Measurements from ENCODE around the gene PELI1. TPM values are rescaled to one million over a fixed set of nuclear protein-coding genes. Genes with fewer than 3 reads are reported as not detected.

Gene PELI1
- total and polyA plus RNA-seq, 2 donors from 2014 or later, result 4.6 to 36.9 TPM

- DNase-seq (no peak), FAIRE-seq (no peak)
- no peak overlapping the region for H3K4me3 ChIP-seq (ENCODE audit: low read length in 3 of 3)
- H3K27me3 ChIP-seq (ENCODE audit: control insufficient read depth, insufficient read depth, low read length), result no peaks in the 10 kb centered on the region
- H3K27ac ChIP-seq (ENCODE audit: low read depth in 2 of 2, low read length in 2 of 2), result no peak overlapping the region
- no peaks in the 10 kb centered on the region for H3K36me3 ChIP-seq (ENCODE audit: control insufficient read depth in 2 of 3, insufficient read depth in 3 of 3, low read length in 3 of 3)
- H3K9me3 ChIP-seq (ENCODE audit: control insufficient read depth in 2 of 3, insufficient read depth in 1 of 3, low read length in 3 of 3), result no peaks in the 10 kb centered on the region
- peaks cover 2 to 10% (median 2%) of the 10 kb centered on the region in 3 donors for H3K4me1 ChIP-seq (ENCODE audit: control insufficient read depth in 2 of 3, insufficient read depth in 2 of 3, low read depth in 1 of 3, low read length in 3 of 3)
- H3K9ac ChIP-seq (ENCODE audit: low read length in 3 of 3), result no peak overlapping the region
- intact Hi-C loops (cut with DNase I), result no loop called here
- TF ChIP-seq CTCF (IDR thresholded peaks at IDR 0.05; ENCODE audit: borderline replicate concordance, extremely low read depth, insufficient read depth), result no peak
These were observed 20.5 kb downstream of the PELI1 start for GRCh38 chr2:64123740-64124139.

GRCh38 chr2:64122358-64122757, 21.9 kb downstream of the PELI1 start:
- intact Hi-C loops (cut with DNase I), result no loop called here
- peak; percentile 47 for FAIRE-seq

GRCh38 chr2:64120928-64121327, 23.3 kb downstream of the PELI1 start:
- Histone ChIP-seq H3K9ac (ENCODE audit: low read length in 3 of 3) (no peak overlapping the region), H3K9me3 (ENCODE audit: control insufficient read depth in 2 of 3, insufficient read depth in 1 of 3, low read length in 3 of 3) (no peaks in the 10 kb centered on the region), H3K27me3 (ENCODE audit: control insufficient read depth, insufficient read depth, low read length) (no peaks in the 10 kb centered on the region), H3K4me1 (ENCODE audit: control insufficient read depth in 2 of 3, insufficient read depth in 2 of 3, low read depth in 1 of 3, low read length in 3 of 3) (peaks cover 2 to 7% (median 4%) of the 10 kb centered on the region in 3 donors), H3K27ac (ENCODE audit: low read depth in 2 of 2, low read length in 2 of 2) (no peak overlapping the region), H3K4me3 (ENCODE audit: low read length in 3 of 3) (no peak overlapping the region), H3K36me3 (ENCODE audit: control insufficient read depth in 2 of 3, insufficient read depth in 3 of 3, low read length in 3 of 3) (no peaks in the 10 kb centered on the region)
- intact Hi-C loops (cut with DNase I), result no loop called here
- FAIRE-seq, result no peak
- TF ChIP-seq CTCF (IDR thresholded peaks at IDR 0.05; ENCODE audit: borderline replicate concordance, extremely low read depth, insufficient read depth), result no peak
- DNase-seq, result no peak

More at GRCh38 chr2:64122358-64122757, 21.9 kb downstream of the PELI1 start:
- Histone ChIP-seq H3K27me3 (ENCODE audit: control insufficient read depth, insufficient read depth, low read length) (no peaks in the 10 kb centered on the region), H3K4me3 (ENCODE audit: low read length in 3 of 3) (peak overlapping the region in 1 of 3 donors; percentile 41), H3K9ac (ENCODE audit: low read length in 3 of 3) (no peak overlapping the region), H3K9me3 (ENCODE audit: control insufficient read depth in 2 of 3, insufficient read depth in 1 of 3, low read length in 3 of 3) (no peaks in the 10 kb centered on the region), H3K27ac (ENCODE audit: low read depth in 2 of 2, low read length in 2 of 2) (peak overlapping the region; percentile 24 to 29), H3K4me1 (ENCODE audit: control insufficient read depth in 2 of 3, insufficient read depth in 2 of 3, low read depth in 1 of 3, low read length in 3 of 3) (peaks cover 2 to 9% (median 2%) of the 10 kb centered on the region in 3 donors), H3K36me3 (ENCODE audit: control insufficient read depth in 2 of 3, insufficient read depth in 3 of 3, low read length in 3 of 3) (no peaks in the 10 kb centered on the region)
- TF ChIP-seq CTCF (IDR thresholded peaks at IDR 0.05; ENCODE audit: borderline replicate concordance, extremely low read depth, insufficient read depth), result no peak
- DNase-seq, result peak in 3 of 5 donors; percentile 22 to 70 (median 65)

- H3K4me1 ChIP-seq (ENCODE audit: control insufficient read depth in 2 of 3, insufficient read depth in 2 of 3, low read depth in 1 of 3, low read length in 3 of 3), result peaks cover 2 to 7% (median 4%) of the 10 kb centered on the region in 3 donors
- H3K9ac ChIP-seq (ENCODE audit: low read length in 3 of 3), result no peak overlapping the region
- H3K9me3 ChIP-seq (ENCODE audit: control insufficient read depth in 2 of 3, insufficient read depth in 1 of 3, low read length in 3 of 3), result no peaks in the 10 kb centered on the region
- no peaks in the 10 kb centered on the region for H3K27me3 ChIP-seq (ENCODE audit: control insufficient read depth, insufficient read depth, low read length)
- H3K27ac ChIP-seq (ENCODE audit: low read depth in 2 of 2, low read length in 2 of 2), result no peak overlapping the region
- H3K36me3 ChIP-seq (ENCODE audit: control insufficient read depth in 2 of 3, insufficient read depth in 3 of 3, low read length in 3 of 3), result no peaks in the 10 kb centered on the region
- intact Hi-C loops (cut with DNase I), result no loop called here
- no peak for FAIRE-seq
- no peak for DNase-seq
- no peak overlapping the region for H3K4me3 ChIP-seq (ENCODE audit: low read length in 3 of 3)
- no peak for TF ChIP-seq CTCF (IDR thresholded peaks at IDR 0.05; ENCODE audit: borderline replicate concordance, extremely low read depth, insufficient read depth)
These were observed 24.2 kb downstream of the PELI1 start for GRCh38 chr2:64120008-64120407.
